GM19395 (cell line): ENCODE results near the gene CDC42EP5.

Source experiments
- ATAC-seq: cut with Tn5 transposase; IDR thresholded peaks from one replicate; pipeline ENCODE4 v1.9.1; 2021; ENCODE audit warnings: mild to moderate bottlenecking, moderate library complexity; ENCODE audit not compliant: unreplicated experiment

Gene CDC42EP5

GRCh38 chr19:54462655-54463530 lies 10.2 kb downstream of the CDC42EP5 start:
- peak; percentile 13 for ATAC-seq

GRCh38 chr19:54462047-54462654 lies 10.9 kb downstream of the CDC42EP5 start:
- no peak for ATAC-seq

- ATAC-seq: no peak
Measured at GRCh38 chr19:54461613-54462012, 11.5 kb downstream of the CDC42EP5 start.

GRCh38 chr19:54461210-54461609 lies 11.9 kb downstream of the CDC42EP5 start:
- no peak for ATAC-seq

- no peak for ATAC-seq
Measured at GRCh38 chr19:54460230-54461005, 12.7 kb downstream of the CDC42EP5 start.

- no peak for ATAC-seq
Measured at GRCh38 chr19:54459282-54460229, 13.5 kb downstream of the CDC42EP5 start.

- no peak for ATAC-seq
Measured at GRCh38 chr19:54458648-54459281, 14.3 kb downstream of the CDC42EP5 start.

GRCh38 chr19:54457773-54458647 lies 15.1 kb downstream of the CDC42EP5 start:
- ATAC-seq: no peak

- no peak for ATAC-seq
Measured at GRCh38 chr19:54456423-54457373, 16.4 kb downstream of the CDC42EP5 start.

- ATAC-seq: no peak
Measured at GRCh38 chr19:54455786-54456422, 17.2 kb downstream of the CDC42EP5 start.

- no peak for ATAC-seq
Measured at GRCh38 chr19:54454781-54455675, 18.1 kb downstream of the CDC42EP5 start.

- ATAC-seq: no peak
Measured at GRCh38 chr19:54453921-54454780, 18.9 kb downstream of the CDC42EP5 start.

- ATAC-seq: no peak
Measured at GRCh38 chr19:54452626-54453025, 20.5 kb downstream of the CDC42EP5 start.

- ATAC-seq: no peak
Measured at GRCh38 chr19:54451997-54452396, 21.1 kb downstream of the CDC42EP5 start.

GRCh38 chr19:54451331-54451871 lies 21.7 kb downstream of the CDC42EP5 start:
- ATAC-seq: no peak
